NCI-H2171 (cell line): ENCODE results near the gene SNTB2.
"Not testable (repeated sequence)": the region's sequence is repeated elsewhere in the genome, so short reads cannot be mapped to it uniquely, and the experiment has no call there.

Experiments used
- DNase-seq: peaks from one replicate; lab custom pipeline; 2025; lab: John Stamatoyannopoulos, UW

The SNTB2 gene

GRCh38 chr16:69186642-69187445 lies at the start of gene SNTB2:
SNTB2 (plus strand) TSS chr16:69187164; CDS start chr16:69187167, 3 bp downstream.
- peak; percentile 90 for DNase-seq

DNA sequence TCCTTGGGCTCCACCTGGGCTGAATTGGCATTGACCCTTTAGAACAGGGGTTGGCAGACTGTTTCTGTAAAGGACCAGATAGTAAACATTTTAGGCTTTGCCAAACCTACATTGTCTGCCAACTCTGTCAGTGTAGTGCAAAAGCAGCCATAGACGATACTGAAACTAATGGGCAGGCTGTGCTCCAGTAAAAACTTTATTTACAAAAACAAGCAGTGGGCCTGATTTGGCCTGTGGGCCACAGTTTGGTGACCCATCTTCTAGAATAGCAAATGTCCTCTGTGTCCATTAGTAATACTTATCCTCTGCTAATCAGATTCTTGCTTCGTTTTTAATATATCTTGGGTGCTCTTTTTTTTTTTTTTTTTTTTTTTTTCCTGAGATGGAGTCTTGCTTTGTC lies 48.4 kb upstream of the SNTB2 start:
- DNase-seq, result no peak

GRCh38 chr16:69139464-69139863 lies 47.5 kb upstream of the SNTB2 start:
- DNase-seq, result not testable (repeated sequence)

DNA sequence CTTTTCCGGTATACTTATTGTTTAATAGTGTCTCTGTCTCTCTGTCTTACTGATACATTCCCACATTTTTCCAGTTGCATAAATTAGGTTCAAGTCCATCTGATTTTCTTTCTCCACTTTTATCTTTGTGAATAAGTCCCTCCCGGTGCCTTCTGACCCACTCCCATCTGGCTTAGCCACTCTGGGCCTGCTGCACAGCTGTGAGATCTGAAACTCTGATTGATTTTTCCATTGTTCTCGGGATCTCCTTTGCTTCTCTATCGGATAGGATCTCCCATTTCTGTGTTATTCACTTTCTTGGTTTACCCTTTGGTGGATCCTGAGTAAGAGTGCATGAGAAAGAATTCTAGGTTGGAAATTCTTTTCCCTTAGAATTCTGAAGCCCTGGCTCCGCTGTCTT lies 46.0 kb upstream of the SNTB2 start:
- DNase-seq, result no peak

- DNase-seq, result no peak
Observed at GRCh38 chr16:69141936-69142335, 45.0 kb upstream of the SNTB2 start.

GRCh38 chr16:69143116-69143515 lies 43.8 kb upstream of the SNTB2 start:
- DNase-seq, result no peak

DNA sequence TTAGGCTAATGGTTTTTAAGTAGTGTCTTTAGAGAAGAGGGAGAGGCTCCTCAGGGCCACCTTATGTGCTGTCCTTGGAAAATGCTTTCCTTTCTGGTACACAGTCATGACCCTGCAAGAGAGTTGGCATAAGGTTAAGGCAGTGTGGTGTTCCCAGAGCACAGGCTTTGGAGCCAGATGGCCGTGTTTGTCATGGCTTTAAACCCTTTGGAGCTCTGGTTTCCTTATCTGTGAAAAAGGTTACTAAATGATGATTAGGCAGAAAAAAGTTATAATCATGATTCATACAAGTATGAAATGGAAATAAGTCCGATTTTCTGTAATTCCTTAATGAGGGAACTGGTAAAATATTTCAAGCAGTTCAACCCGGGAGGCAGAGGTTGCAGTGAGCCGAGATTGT lies 41.3 kb upstream of the SNTB2 start:
- peak; percentile 23 for DNase-seq

GRCh38 chr16:69149621-69150020 lies 37.3 kb upstream of the SNTB2 start:
- not testable (repeated sequence) for DNase-seq

DNA sequence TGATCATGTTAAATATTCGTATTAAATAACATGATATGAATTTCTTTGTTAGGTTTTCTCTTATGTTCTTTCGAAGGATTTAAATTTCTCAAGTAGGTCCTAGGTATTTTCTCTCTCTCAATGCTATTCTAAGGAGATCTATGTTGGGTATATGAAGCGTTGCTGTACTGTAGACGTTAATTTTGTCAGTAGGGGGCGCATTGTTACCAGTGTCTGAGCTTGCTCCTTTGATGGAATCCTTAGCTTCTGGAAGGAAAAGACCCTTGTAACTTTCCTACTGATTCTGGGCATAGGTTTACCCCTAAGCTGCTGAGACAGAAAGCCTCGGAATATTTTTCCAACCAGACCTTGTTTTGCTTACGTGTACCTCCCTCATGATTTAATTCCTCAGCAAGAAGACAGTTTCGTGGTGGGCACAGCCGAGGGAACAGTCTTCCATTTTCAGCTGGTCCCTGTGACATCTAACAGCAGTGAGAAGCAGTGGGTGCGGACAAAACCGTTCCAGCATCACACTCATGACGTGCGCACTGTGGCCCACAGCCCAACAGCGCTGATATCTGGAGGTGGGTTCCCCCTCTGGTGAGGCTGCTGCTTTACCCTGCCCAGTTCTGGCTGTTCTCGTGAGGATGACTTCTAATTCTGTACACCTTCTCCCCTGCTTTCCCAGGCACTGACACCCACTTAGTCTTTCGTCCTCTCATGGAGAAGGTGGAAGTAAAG lies 36.7 kb upstream of the SNTB2 start:
- DNase-seq, result peak; percentile 48

GRCh38 chr16:69157196-69157595 lies 29.8 kb upstream of the SNTB2 start:
- DNase-seq, result no peak

DNA sequence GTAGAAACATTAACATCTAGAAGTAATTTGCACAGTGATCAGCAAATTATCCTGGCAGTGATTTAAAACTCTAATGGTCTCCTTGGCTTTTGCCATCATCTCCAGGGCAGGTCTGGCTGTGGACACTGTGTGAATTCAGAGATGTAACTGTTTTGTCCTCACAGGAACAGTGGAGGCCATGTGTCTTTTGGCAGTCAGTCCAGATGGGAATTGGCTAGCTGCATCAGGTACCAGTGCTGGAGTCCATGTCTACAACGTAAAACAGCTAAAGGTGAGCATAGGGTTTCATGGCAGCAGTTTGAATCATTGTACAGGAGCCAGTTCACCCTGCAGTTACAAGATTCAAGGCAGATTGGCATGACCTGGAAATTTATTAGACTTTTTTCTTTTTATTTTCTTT lies 26.8 kb upstream of the SNTB2 start:
- no peak for DNase-seq

DNA sequence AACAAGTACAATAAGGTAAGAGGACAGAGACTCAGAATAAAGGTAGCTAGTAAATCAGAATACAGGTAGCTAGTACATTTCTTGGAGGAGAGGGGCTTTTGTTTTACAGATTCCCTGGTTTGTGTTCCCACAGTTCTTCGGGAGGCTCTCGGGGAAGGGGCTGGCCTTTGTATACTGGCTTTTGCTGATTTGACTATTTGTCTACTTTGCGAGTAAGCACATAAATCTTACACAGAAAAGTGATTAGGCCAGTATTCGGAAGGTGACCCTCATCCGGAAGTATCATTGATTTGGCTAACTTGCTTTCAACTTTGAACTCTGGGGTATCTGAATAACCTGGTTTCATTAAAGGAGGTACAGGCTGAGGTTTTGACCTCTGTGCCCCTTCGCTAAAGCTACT lies 21.4 kb upstream of the SNTB2 start:
- no peak for DNase-seq

- DNase-seq, result no peak
Observed at GRCh38 chr16:69166221-69166833, 20.6 kb upstream of the SNTB2 start.

DNA sequence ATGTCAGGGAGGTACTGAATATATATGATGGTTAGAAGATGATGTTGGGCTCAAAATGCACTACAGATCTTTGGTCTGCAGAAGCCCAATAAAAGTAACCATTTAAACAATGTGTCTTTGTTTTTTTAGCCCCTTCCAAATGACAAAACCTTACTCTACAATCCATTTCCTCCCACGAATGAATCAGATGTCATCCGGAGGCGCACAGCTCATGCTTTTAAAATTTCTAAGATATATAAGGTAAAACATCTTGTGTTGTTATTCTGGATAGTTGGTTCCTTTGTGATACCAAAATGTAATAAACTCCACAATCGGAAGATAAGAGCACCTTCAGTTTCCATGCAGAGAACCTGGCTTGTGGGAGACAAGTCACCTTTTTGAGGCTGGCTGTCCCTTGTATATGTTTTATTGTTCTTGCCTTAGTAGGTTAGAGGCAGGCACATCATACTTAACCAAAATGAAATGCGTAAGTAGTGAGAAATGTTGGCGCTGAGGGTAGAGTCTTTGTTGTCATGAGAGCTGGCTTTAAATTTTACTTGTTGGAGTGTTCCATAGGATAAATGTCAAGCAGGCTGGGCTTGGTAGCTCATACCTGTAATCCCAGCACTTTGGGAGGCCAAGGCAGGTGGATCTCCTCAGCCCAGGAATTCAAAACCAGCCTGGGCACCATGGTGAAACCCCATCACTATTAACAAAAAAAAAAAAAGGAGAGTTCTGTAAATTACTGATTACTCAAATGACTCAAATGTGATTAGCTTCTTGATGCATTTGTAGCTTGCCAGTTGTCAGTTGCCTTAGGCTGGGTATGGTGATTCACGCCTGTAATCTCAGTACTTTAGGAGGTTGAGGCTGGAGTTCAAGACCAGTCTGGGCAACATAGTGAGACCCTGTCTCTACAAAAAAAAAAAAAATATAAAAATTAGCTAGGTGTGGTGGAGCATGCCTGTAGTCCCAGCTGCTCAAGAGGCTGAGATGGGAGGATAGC lies 19.7 kb upstream of the SNTB2 start:
- no peak for DNase-seq

DNA sequence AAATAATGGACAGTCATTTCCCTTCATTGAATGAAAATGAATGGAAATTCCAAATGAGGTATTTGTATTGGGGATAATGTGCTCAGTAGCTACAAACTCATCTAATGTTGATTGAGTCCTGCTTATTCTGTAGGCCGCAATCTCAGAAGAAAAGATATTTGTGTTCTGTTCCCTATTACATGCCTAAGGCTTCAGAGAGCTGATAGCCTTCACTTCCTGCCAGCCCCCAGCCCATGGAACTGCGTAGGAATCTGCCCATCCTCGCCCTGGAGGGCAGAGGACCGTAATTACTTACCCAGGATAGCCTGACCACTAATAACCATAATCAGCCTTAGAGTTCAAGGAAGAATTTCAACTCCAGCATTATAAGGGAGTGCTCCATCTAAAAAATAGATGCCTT lies 17.9 kb upstream of the SNTB2 start:
- no peak for DNase-seq

- no peak for DNase-seq
Observed at GRCh38 chr16:69169607-69170352, 17.2 kb upstream of the SNTB2 start.

GRCh38 chr16:69171325-69172084 lies 15.5 kb upstream of the SNTB2 start:
- DNase-seq, result no peak

GRCh38 chr16:69176033-69176800 lies 10.7 kb upstream of the SNTB2 start:
- DNase-seq, result no peak

GRCh38 chr16:69179328-69180010 lies 7.5 kb upstream of the SNTB2 start:
- DNase-seq, result no peak
